ENCODE results near the gene TUBGCP5. TPM values are rescaled to one million over a fixed set of nuclear protein-coding genes. Genes with fewer than 3 reads are reported as not detected.
"Not testable (repeated sequence)": the region's sequence is repeated elsewhere in the genome, so short reads cannot be mapped to it uniquely, and the experiment has no call there.

Gene TUBGCP5
- total RNA-seq = 10 to 100 TPM; 15.8 to 39.6 TPM

DNA sequence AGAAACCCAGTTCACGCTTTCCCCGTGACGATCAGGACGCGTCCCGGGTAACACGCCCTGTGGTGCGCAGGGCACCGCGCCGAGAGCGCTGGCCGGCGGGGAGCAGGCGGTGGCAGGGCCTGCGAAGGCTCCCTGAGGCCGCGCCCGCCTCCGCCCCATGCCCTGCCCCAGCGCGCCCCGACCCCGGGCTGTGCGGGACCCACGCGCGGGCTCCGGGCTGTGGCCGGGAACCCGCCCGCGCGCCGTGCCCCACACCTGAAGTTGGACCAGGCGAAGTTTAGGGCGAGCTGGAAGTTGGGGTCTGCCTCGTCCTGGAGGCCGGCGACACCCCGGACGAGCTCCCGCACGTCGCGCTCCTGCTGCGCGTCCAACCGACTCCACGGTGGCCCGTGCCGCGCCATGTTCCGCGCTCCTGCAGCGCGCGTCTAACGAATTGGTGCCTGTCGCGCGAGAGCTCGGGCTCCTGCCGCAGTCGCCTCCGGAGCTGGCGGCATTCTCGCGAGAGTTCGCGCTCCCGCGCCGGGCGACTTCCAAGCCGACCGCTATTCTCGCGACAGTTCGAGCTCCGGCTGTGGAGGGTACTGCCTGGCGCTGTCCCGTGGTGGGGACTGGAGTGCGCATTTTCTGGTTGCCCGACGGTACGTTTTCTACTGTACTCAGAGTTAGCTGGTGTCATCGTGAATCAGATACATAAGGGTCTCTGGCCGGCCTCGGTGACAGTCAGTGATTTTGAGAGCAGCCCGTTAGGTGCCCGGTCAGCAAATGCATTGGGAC is at the start of gene TUBGCP5:
TUBGCP5 (minus strand) TSS at position 427 of the 774 bp plus-strand sequence; CDS start at position 401, 26 bp downstream.
- H3K36me3 ChIP-seq = peaks cover 5% of the 10 kb centered on the region
- peak within 1 kb of the TSS; percentile 57 to 69 for H3K27ac ChIP-seq
- peaks cover 5 to 21% of the 10 kb centered on the region in 2 donors for H3K4me1 ChIP-seq (ENCODE audit: control insufficient read depth in 1 of 2, low read depth in 2 of 2)
- no peaks in the 10 kb centered on the region for H3K27me3 ChIP-seq (replicated peaks; ENCODE audit: insufficient read depth)
- ATAC-seq (ENCODE audit: insufficient number of reproducible peaks, low FRiP score, low read depth) (peak; percentile 99), DNase-seq (ENCODE audit: low spot score) (peak; percentile 89)
- TF ChIP-seq, protein P1, sequence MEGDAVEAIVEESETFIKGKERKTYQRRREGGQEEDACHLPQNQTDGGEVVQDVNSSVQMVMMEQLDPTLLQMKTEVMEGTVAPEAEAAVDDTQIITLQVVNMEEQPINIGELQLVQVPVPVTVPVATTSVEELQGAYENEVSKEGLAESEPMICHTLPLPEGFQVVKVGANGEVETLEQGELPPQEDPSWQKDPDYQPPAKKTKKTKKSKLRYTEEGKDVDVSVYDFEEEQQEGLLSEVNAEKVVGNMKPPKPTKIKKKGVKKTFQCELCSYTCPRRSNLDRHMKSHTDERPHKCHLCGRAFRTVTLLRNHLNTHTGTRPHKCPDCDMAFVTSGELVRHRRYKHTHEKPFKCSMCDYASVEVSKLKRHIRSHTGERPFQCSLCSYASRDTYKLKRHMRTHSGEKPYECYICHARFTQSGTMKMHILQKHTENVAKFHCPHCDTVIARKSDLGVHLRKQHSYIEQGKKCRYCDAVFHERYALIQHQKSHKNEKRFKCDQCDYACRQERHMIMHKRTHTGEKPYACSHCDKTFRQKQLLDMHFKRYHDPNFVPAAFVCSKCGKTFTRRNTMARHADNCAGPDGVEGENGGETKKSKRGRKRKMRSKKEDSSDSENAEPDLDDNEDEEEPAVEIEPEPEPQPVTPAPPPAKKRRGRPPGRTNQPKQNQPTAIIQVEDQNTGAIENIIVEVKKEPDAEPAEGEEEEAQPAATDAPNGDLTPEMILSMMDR (IDR thresholded peaks at IDR 0.05) = peak; percentile 69
- H3K4me3 ChIP-seq = peak within 1 kb of the TSS; percentile 86
- H3K9me3 ChIP-seq = no peaks in the 10 kb centered on the region

DNA sequence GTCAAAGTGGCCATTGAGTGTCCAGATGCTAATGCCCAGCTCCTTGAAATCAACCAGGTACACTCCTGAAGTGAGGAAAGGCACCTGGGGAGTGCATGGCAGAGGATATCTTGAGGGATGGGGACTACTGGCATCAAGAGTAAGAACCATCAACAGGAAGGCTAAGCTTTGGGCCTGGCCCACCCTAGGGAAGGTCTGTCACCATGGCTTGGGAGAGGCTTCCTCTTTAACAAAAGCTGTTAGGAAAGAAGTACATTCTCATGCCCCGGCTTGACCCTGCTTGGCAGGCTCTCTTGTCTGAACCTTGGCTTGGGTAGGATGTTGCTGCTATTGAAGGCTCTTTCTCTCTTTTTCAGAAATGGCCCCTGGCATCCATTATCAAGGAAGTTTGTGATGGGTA is 43.7 kb upstream of the TUBGCP5 start:
- Histone ChIP-seq H3K27ac (no peak overlapping the region), H3K4me1 (ENCODE audit: control insufficient read depth in 1 of 2, low read depth in 2 of 2) (no peaks in the 10 kb centered on the region), H3K36me3 (no peaks in the 10 kb centered on the region), H3K27me3 (replicated peaks; ENCODE audit: insufficient read depth) (no peaks in the 10 kb centered on the region), H3K4me3 (no peak overlapping the region), H3K9me3 (no peaks in the 10 kb centered on the region)
- no peak for ATAC-seq (ENCODE audit: insufficient number of reproducible peaks, low FRiP score, low read depth)
- TF ChIP-seq, protein P1 (IDR thresholded peaks at IDR 0.05) = no peak
- no peak for DNase-seq (ENCODE audit: low spot score)

DNA sequence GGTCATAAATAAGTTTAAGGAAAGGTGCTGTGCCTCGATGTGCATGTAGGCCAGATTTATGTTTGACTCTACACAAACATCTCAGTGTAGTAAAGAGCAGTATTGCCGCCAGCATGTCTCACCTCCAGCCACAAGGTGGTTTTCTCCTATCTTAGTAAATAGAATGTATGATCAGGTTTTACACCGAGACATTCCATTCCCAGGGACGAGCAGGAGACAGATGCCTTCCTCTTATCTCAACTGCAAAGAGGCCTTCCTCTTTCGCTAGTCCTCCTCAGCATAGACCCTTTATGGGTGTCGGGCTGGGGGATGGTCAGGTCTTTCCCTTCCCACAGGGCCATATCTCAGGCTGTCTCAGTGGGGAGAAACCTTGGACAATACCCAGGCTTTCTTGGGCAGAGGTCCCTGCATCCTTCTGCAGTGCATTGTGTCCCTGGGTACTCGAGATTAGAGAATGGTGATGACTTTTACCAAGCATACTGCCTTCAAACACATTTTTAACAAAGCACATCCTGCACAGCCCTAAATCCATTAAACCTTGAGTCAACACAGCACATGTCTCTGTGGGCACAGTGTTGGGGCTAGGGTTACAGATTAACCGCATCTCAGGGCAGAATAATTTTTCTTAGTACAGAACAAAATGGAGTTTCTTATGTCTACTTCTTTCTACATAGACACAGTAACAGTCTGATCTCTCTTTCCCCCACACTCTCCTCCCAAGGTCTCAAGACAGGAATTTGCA is 42.8 kb upstream of the TUBGCP5 start:
- not testable (repeated sequence) for H3K27me3 ChIP-seq (replicated peaks; ENCODE audit: insufficient read depth); H3K36me3 ChIP-seq; H3K4me3 ChIP-seq; ATAC-seq (ENCODE audit: insufficient number of reproducible peaks, low FRiP score, low read depth); H3K4me1 ChIP-seq (ENCODE audit: control insufficient read depth in 1 of 2, low read depth in 2 of 2); DNase-seq (ENCODE audit: low spot score); H3K27ac ChIP-seq; H3K9me3 ChIP-seq

DNA sequence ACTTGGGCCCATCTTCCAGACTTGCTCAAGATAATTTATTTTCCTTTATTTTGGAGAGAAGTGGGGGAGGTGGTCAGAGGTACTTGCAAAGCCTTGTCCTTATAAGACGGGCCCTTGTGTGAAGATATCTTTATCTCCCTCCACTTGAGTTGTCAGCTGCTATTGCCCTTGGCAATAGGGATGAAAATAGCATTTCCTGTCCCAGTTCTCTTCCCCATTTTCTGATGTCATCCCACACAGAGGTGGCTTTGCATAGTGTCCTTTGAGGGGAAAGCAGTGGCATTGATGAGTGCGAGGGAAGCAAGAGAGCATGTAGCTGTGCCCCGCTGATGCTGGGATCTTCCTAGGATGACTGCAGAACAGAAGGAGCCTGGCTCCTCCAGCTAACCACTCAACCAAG is 41.9 kb upstream of the TUBGCP5 start:
- no peaks in the 10 kb centered on the region for H3K27me3 ChIP-seq (replicated peaks; ENCODE audit: insufficient read depth)
- no peaks in the 10 kb centered on the region for H3K36me3 ChIP-seq
- TF ChIP-seq, protein P1 (IDR thresholded peaks at IDR 0.05) = no peak
- no peak for DNase-seq (ENCODE audit: low spot score)
- no peaks in the 10 kb centered on the region for H3K9me3 ChIP-seq
- no peak overlapping the region for H3K27ac ChIP-seq
- H3K4me3 ChIP-seq = no peak overlapping the region
- no peaks in the 10 kb centered on the region for H3K4me1 ChIP-seq (ENCODE audit: control insufficient read depth in 1 of 2, low read depth in 2 of 2)
- ATAC-seq (ENCODE audit: insufficient number of reproducible peaks, low FRiP score, low read depth) = no peak

DNA sequence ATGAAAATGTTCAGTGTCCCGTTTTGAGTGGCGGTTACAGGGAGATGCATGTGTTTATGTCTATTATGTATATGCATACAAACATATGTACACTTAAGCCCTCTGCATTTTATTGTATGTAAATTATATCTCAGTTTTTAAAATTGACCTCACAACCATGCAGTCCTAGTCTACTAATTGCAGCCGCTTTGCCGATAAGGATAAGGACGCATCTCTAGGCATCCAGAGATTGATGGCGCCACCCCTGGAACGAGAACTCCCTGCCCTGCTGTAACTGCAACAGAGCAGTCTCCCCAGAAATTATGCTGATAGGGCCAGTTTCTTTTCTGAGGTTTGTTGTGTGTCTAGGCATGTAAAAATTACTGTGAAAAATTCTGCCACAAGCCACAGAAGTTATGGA is 40.4 kb upstream of the TUBGCP5 start:
- no peaks in the 10 kb centered on the region for H3K36me3 ChIP-seq
- no peaks in the 10 kb centered on the region for H3K9me3 ChIP-seq
- H3K4me1 ChIP-seq (ENCODE audit: control insufficient read depth in 1 of 2, low read depth in 2 of 2) = no peaks in the 10 kb centered on the region
- TF ChIP-seq, protein P1 (IDR thresholded peaks at IDR 0.05) = no peak
- no peaks in the 10 kb centered on the region for H3K27me3 ChIP-seq (replicated peaks; ENCODE audit: insufficient read depth)
- no peak for DNase-seq (ENCODE audit: low spot score)
- ATAC-seq (ENCODE audit: insufficient number of reproducible peaks, low FRiP score, low read depth) = no peak
- H3K27ac ChIP-seq = no peak overlapping the region
- H3K4me3 ChIP-seq = no peak overlapping the region
